SK-N-SH (cell line): ENCODE results near the gene PARP15. TPM values are rescaled to one million over a fixed set of nuclear protein-coding genes. Genes with fewer than 3 reads are reported as not detected.

ENCODE experiments used
- CTCF ChIA-PET: fragments of 300-600, 350-600 bp; formaldehyde crosslinking; extraction: SDS; loops from one replicate; lab custom pipeline; 2021; lab: Yijun Ruan, JAX
- POLR2A ChIA-PET: fragments of 350-600 bp; sonication (Branson Sonifier 250); formaldehyde crosslinking; extraction: SDS; loops from one replicate; lab custom pipeline; 2020; ENCODE audit warnings: antibody characterized with exemption, inconsistent platforms; lab: Yijun Ruan, JAX
- DNase-seq: peaks from one replicate; pipeline ENCODE4 v3.0.0; 2012
- H2AFZ ChIP-seq: fragments of 200-600 bp; sonication (generic); 2 replicates; pipeline ENCODE4 v1.8.1; 2016; ENCODE audit warnings: antibody characterized with exemption, mild to moderate bottlenecking, low read depth
- H3F3A ChIP-seq: fragments of 200-600 bp; sonication (generic); replicated peaks from 2 replicates; pipeline ENCODE3; 2016; ENCODE audit warnings: antibody characterized with exemption, mild to moderate bottlenecking; ENCODE audit not compliant: insufficient read depth
- H3K27ac ChIP-seq, 2 experiments: fragments of 200-500 bp in 1 of 2; fragments of 200-600 bp in 1 of 2; sonication (Bioruptor generic) in 1 of 2; sonication (generic), shearing (Covaris generic) in 1 of 2; 2 replicates each; pipeline versions ENCODE4 v1.5.1 to v1.6.1; 2014 to 2016; ENCODE audit warnings: low read depth in 2 of 2, inconsistent platforms in 1 of 2, low read length in 1 of 2, mild to moderate bottlenecking in 1 of 2, mixed read lengths in 1 of 2
- H3K27me3 ChIP-seq: fragments of 200-600 bp; sonication (generic), shearing (Covaris generic); 2 replicates; pipeline ENCODE4 v1.6.1; 2016; ENCODE audit warnings: mixed run types; ENCODE audit not compliant: insufficient read depth
- H3K36me3 ChIP-seq, 2 experiments: fragments of 200-500 bp in 1 of 2; fragments of 200-600 bp in 1 of 2; sonication (Bioruptor generic) in 1 of 2; sonication (generic) in 1 of 2; replicated peaks in 1 of 2; 2 replicates each; pipeline versions ENCODE3 to v1.5.1; 2014 to 2016; ENCODE audit warnings: low read length in 1 of 2, mild to moderate bottlenecking in 1 of 2; ENCODE audit not compliant: insufficient read depth in 2 of 2, control insufficient read depth in 1 of 2
- H3K4me1 ChIP-seq, 2 experiments: fragments of 200-500 bp in 1 of 2; fragments of 200-600 bp in 1 of 2; sonication (Bioruptor generic) in 1 of 2; sonication (generic), shearing (Covaris generic) in 1 of 2; 2 replicates each; pipeline versions ENCODE4 v1.5.1 to v1.6.1; 2014 to 2016; ENCODE audit warnings: low read depth in 1 of 2, low read length in 1 of 2, mixed run types in 1 of 2; ENCODE audit not compliant: insufficient read depth in 2 of 2, control insufficient read depth in 1 of 2
- H3K4me2 ChIP-seq: fragments of 200-600 bp; sonication (generic), shearing (Covaris generic); 2 replicates; pipeline ENCODE4 v1.6.1; 2017; ENCODE audit warnings: mixed run types
- H3K4me3 ChIP-seq, 2 experiments: fragments of 200-500 bp in 1 of 2; fragments of 200-600 bp in 1 of 2; sonication (Bioruptor generic) in 1 of 2; sonication (generic), shearing (Covaris generic) in 1 of 2; 2 replicates each; pipeline versions ENCODE4 v1.5.1 to v1.8.1; 2014 to 2016; ENCODE audit warnings: low read depth in 2 of 2, inconsistent platforms in 1 of 2, low read length in 1 of 2, mild to moderate bottlenecking in 1 of 2, mixed read lengths in 1 of 2, moderate library complexity in 1 of 2
- H3K79me2 ChIP-seq: fragments of 200-600 bp; sonication (generic); 2 replicates; pipeline ENCODE4 v1.8.1; 2017; ENCODE audit warnings: mild to moderate bottlenecking; ENCODE audit not compliant: insufficient read depth
- H3K9ac ChIP-seq: fragments of 200-600 bp; sonication (generic); 2 replicates; pipeline ENCODE4 v1.6.1; 2017; ENCODE audit warnings: mixed run types
- H3K9me2 ChIP-seq: fragments of 200-600 bp; sonication (generic); 2 replicates; pipeline ENCODE4 v1.6.1; 2017; ENCODE audit warnings: mixed run types
- H3K9me3 ChIP-seq: fragments of 200-600 bp; sonication (generic); 2 replicates; pipeline ENCODE4 v1.6.1; 2017; ENCODE audit warnings: mixed run types, mild to moderate bottlenecking, moderate library complexity
- H4K20me1 ChIP-seq: fragments of 200-600 bp; sonication (generic); 2 replicates; pipeline ENCODE4 v1.6.1; 2017; ENCODE audit warnings: mild to moderate bottlenecking, mixed run types; ENCODE audit not compliant: insufficient read depth
- CHD2 ChIP-seq: fragments of 150-350 bp; IDR thresholded peaks from 2 replicates; pipeline ENCODE4 v1.6.1; 2018; ENCODE audit warnings: low read length; ENCODE audit not compliant: partially characterized antibody
- ELF1 ChIP-seq: IDR thresholded peaks from 2 replicates; pipeline ENCODE4 v1.4.0; 2012
- EP300 ChIP-seq, 2 experiments: IDR thresholded peaks; 2 replicates each; pipeline versions ENCODE4 v1.4.0 to v1.6.1; 2012; ENCODE audit warnings: borderline replicate concordance in 1 of 2, low read depth in 1 of 2, low read length in 1 of 2
- FOSL2 ChIP-seq: IDR thresholded peaks from 2 replicates; pipeline ENCODE4 v1.4.0; 2012; ENCODE audit warnings: low read depth, mild to moderate bottlenecking, moderate library complexity, borderline replicate concordance
- FOXM1 ChIP-seq: IDR thresholded peaks from 2 replicates; pipeline ENCODE4 v1.4.0; 2012; ENCODE audit warnings: low read depth, mild to moderate bottlenecking
- GATA2 ChIP-seq: sonication (generic); formaldehyde crosslinking; IDR thresholded peaks from 2 replicates; pipeline ENCODE4 v1.5.0; 2020; ENCODE audit warnings: mild to moderate bottlenecking, missing genetic modification reagents
- JUND ChIP-seq: IDR thresholded peaks from 2 replicates; pipeline ENCODE4 v1.4.0; 2012
- MEF2A ChIP-seq: IDR thresholded peaks from 2 replicates; pipeline ENCODE4 v1.4.0; 2012; ENCODE audit warnings: low read depth, borderline replicate concordance
- MXI1 ChIP-seq: IDR thresholded peaks from 2 replicates; pipeline ENCODE4 v1.6.1; 2012; ENCODE audit warnings: mild to moderate bottlenecking, low read depth, low read length, improper control_type of control experiment
- NFIC ChIP-seq: IDR thresholded peaks from 2 replicates; pipeline ENCODE4 v1.4.0; 2012; ENCODE audit warnings: borderline replicate concordance
- NRF1 ChIP-seq: IDR thresholded peaks from 2 replicates; pipeline ENCODE4 v1.6.1; 2012; ENCODE audit warnings: low read depth, mild to moderate bottlenecking, low read length
- POLR2AphosphoS5 ChIP-seq: IDR thresholded peaks from 2 replicates; pipeline ENCODE4 v1.6.1; 2012; ENCODE audit warnings: low read depth, low read length
- RCOR1 ChIP-seq: fragments of 150-350 bp; IDR thresholded peaks from 2 replicates; pipeline ENCODE4 v1.6.1; 2017; ENCODE audit warnings: antibody characterized with exemption, low read length
- RXRA ChIP-seq: IDR thresholded peaks from 2 replicates; pipeline ENCODE4 v1.4.0; 2012; ENCODE audit warnings: low read depth, mild to moderate bottlenecking, borderline replicate concordance
- SIN3A ChIP-seq: IDR thresholded peaks from 2 replicates; pipeline ENCODE4 v1.6.1; 2012; ENCODE audit warnings: low read depth, mild to moderate bottlenecking, low read length, moderate library complexity, borderline replicate concordance
- TAF1 ChIP-seq: IDR thresholded peaks from 2 replicates; pipeline ENCODE4 v1.6.1; 2012; ENCODE audit warnings: low read depth, mild to moderate bottlenecking, low read length, moderate library complexity, borderline replicate concordance
- WGBS: methylation state at CpG from one replicate; pipeline ENCODE4 v1.1.6; 2017; ENCODE audit warnings: low lambda C conversion rate; 5-methylcytosine and 5-hydroxymethylcytosine counted together
- polyA plus RNA-seq, 3 experiments: library from polyadenylated mRNA; depleted of rRNA; stranded (reverse); fragments of >200 nt; gene quantifications; 2 replicates each; pipeline ENCODE4 v1.2.3, GENCODE V29; 2012
- TF ChIP-seq, protein P1 (sequence below): IDR thresholded peaks from 2 replicates; pipeline ENCODE4; 2012
- TF ChIP-seq, protein P2 (sequence below): fragments of 150-350 bp; IDR thresholded peaks from 2 replicates; pipeline ENCODE4 v1.6.1; 2016; ENCODE audit warnings: mild to moderate bottlenecking, low read depth, low read length
- TF ChIP-seq, protein P3 (sequence below): fragments of 150-350 bp; IDR thresholded peaks from 2 replicates; pipeline ENCODE4 v1.6.1; 2017; ENCODE audit warnings: antibody characterized with exemption, low read length, low read depth, borderline replicate concordance
- TF ChIP-seq, protein P4 (sequence below): IDR thresholded peaks from 2 replicates; pipeline ENCODE4 v1.4.0; 2012; ENCODE audit warnings: low read depth, borderline replicate concordance

The PARP15 gene
- polyA plus RNA-seq, 1 of the 3 experiments (the other 2 are of a cell fraction) = not detected

DNA sequence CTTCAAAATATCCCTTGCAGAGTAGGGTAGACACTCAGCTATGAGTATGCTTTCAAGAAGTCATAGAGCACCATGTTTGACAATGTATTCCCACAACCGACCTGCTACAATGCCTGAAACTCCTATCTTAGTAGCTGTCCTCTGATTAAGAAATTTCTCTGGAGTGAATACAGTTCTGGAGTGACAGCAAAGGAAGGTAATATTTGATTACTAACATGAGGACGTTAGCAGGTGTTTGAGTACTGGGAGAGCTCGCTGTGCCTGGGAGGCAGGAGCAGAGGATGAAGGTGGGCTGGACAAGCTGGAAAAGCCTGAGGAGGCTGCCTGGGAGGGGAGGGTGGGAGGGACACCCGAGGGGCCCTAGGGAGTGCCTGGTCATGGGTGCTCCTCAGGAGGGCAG lies 42.9 kb downstream of the PARP15 start:
- no peaks in the 10 kb centered on the region for H3F3A ChIP-seq
- no peak overlapping the region for H3K27ac ChIP-seq
- no peak overlapping the region for H3K9ac ChIP-seq
- no peak for DNase-seq
- 29% methylated on average over 4 of the region's 4 CpGs for WGBS
- no peaks in the 10 kb centered on the region for H4K20me1 ChIP-seq
- CTCF ChIA-PET = interaction anchor here (1.1 to 1.6 kb wide), 2 partner anchors 9 to 59 kb away, joined by 4 to 5 read pairs; no protein-coding TSS in a partner anchor
- H3K9me2 ChIP-seq = no peaks in the 10 kb centered on the region
- POLR2A ChIA-PET = no interaction called here
- H3K79me2 ChIP-seq = no peaks in the 10 kb centered on the region
- H3K4me1 ChIP-seq = no peaks in the 10 kb centered on the region
- H3K4me3 ChIP-seq = no peak overlapping the region
- H3K36me3 ChIP-seq = no peaks in the 10 kb centered on the region
- H3K27me3 ChIP-seq = peaks cover 10% of the 10 kb centered on the region; the same call in 1 of the 2 replicates
- H3K4me2 ChIP-seq = no peak overlapping the region
- H3K9me3 ChIP-seq = no peaks in the 10 kb centered on the region
- no peak overlapping the region for H2AFZ ChIP-seq
- TF ChIP-seq FOSL2 = no peak
- no peak for TF ChIP-seq CHD2
- TF ChIP-seq NRF1 = no peak
- TF ChIP-seq GATA2 (CRISPR knock-in tag) = no peak
- no peak for TF ChIP-seq EP300 (IDR thresholded peaks at IDR 0.05; ENCODE audit: borderline replicate concordance in 1 of 2, low read depth in 1 of 2, low read length in 1 of 2)
- TF ChIP-seq, protein P1, sequence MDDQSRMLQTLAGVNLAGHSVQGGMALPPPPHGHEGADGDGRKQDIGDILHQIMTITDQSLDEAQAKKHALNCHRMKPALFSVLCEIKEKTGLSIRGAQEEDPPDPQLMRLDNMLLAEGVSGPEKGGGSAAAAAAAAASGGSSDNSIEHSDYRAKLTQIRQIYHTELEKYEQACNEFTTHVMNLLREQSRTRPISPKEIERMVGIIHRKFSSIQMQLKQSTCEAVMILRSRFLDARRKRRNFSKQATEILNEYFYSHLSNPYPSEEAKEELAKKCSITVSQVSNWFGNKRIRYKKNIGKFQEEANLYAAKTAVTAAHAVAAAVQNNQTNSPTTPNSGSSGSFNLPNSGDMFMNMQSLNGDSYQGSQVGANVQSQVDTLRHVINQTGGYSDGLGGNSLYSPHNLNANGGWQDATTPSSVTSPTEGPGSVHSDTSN = no peak
- no peak for TF ChIP-seq JUND
- TF ChIP-seq, protein P2, sequence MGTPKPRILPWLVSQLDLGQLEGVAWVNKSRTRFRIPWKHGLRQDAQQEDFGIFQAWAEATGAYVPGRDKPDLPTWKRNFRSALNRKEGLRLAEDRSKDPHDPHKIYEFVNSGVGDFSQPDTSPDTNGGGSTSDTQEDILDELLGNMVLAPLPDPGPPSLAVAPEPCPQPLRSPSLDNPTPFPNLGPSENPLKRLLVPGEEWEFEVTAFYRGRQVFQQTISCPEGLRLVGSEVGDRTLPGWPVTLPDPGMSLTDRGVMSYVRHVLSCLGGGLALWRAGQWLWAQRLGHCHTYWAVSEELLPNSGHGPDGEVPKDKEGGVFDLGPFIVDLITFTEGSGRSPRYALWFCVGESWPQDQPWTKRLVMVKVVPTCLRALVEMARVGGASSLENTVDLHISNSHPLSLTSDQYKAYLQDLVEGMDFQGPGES = no peak
- TF ChIP-seq NFIC = no peak
- no peak for TF ChIP-seq SIN3A
- TF ChIP-seq, protein P3, sequence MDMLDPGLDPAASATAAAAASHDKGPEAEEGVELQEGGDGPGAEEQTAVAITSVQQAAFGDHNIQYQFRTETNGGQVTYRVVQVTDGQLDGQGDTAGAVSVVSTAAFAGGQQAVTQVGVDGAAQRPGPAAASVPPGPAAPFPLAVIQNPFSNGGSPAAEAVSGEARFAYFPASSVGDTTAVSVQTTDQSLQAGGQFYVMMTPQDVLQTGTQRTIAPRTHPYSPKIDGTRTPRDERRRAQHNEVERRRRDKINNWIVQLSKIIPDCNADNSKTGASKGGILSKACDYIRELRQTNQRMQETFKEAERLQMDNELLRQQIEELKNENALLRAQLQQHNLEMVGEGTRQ = no peak

DNA sequence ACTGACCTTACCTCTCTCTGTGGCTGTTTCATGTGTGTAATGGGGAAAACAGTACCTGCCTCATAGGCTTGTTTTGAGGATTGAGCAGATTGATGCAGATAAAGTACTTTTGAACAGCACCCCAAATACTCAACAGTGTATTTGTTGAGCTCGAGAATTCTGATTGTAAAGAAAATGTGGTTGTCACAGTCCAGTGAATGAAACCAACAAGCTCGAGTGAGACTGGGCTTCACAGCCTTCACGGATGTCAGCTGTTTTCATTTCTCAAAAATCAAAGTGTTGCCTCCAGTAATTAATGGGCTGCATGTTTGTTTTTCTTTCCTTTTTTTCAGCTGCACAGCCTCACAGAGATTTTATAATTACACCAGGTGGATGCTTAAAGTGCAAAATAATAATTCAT lies 43.7 kb downstream of the PARP15 start:
- CTCF ChIA-PET = interaction anchor here (1.1 to 1.6 kb wide), 2 partner anchors 8 to 58 kb away, joined by 4 to 5 read pairs; no protein-coding TSS in a partner anchor
- no peak for DNase-seq
- TF ChIP-seq, protein P4, sequence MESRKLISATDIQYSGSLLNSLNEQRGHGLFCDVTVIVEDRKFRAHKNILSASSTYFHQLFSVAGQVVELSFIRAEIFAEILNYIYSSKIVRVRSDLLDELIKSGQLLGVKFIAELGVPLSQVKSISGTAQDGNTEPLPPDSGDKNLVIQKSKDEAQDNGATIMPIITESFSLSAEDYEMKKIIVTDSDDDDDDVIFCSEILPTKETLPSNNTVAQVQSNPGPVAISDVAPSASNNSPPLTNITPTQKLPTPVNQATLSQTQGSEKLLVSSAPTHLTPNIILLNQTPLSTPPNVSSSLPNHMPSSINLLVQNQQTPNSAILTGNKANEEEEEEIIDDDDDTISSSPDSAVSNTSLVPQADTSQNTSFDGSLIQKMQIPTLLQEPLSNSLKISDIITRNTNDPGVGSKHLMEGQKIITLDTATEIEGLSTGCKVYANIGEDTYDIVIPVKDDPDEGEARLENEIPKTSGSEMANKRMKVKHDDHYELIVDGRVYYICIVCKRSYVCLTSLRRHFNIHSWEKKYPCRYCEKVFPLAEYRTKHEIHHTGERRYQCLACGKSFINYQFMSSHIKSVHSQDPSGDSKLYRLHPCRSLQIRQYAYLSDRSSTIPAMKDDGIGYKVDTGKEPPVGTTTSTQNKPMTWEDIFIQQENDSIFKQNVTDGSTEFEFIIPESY = no peak
- TF ChIP-seq EP300 (IDR thresholded peaks at IDR 0.05; ENCODE audit: borderline replicate concordance in 1 of 2, low read depth in 1 of 2, low read length in 1 of 2) (no peak), FOXM1 (no peak), RCOR1 (no peak), MXI1 (no peak), RXRA (no peak), TAF1 (no peak), MEF2A (no peak), SIN3A (no peak), FOSL2 (no peak), POLR2AphosphoS5 (no peak), ELF1 (no peak)
- TF ChIP-seq, protein P2 = no peak

More for the DNA sequence above, 43.7 kb downstream of the PARP15 start:
- Histone ChIP-seq H3K79me2 (no peaks in the 10 kb centered on the region), H3K9me3 (no peaks in the 10 kb centered on the region), H3K4me1 (no peaks in the 10 kb centered on the region), H3K36me3 (no peaks in the 10 kb centered on the region), H3K27ac (no peak overlapping the region), H3K4me2 (no peak overlapping the region), H3F3A (no peaks in the 10 kb centered on the region), H3K9ac (no peak overlapping the region), H3K4me3 (no peak overlapping the region), H3K9me2 (no peaks in the 10 kb centered on the region), H2AFZ (no peak overlapping the region), H3K27me3 (peaks cover 10% of the 10 kb centered on the region; the same call in 1 of the 2 replicates), H4K20me1 (no peaks in the 10 kb centered on the region)
- POLR2A ChIA-PET = no interaction called here
- WGBS = 28% methylated on average over 3 of the region's 3 CpGs
